IPS-18a (cell line): ENCODE measurements around the gene RBP5.

Experiments
- H3K27ac ChIP-seq: one replicate; pipeline ENCODE4 v1.5.1; 2013; ENCODE audit warnings: low read length
- H3K27me3 ChIP-seq: one replicate; pipeline ENCODE4 v1.6.1; 2013; ENCODE audit warnings: mild to moderate bottlenecking, low read length; ENCODE audit not compliant: control insufficient read depth, insufficient read depth
- H3K36me3 ChIP-seq: one replicate; pipeline ENCODE4 v1.6.1; 2013; ENCODE audit warnings: low read depth, low read length; ENCODE audit not compliant: control insufficient read depth
- H3K4me1 ChIP-seq: one replicate; pipeline ENCODE4 v1.6.1; 2013; ENCODE audit warnings: low read depth, low read length; ENCODE audit not compliant: control insufficient read depth
- H3K4me3 ChIP-seq: one replicate; pipeline ENCODE4 v1.5.1; 2013; ENCODE audit warnings: low read length
- H3K9ac ChIP-seq: one replicate; pipeline ENCODE4 v1.6.1; 2013; ENCODE audit warnings: mild to moderate bottlenecking, low read length, moderate library complexity
- H3K9me3 ChIP-seq: one replicate; pipeline ENCODE4 v1.6.1; 2013; ENCODE audit warnings: low read depth, low read length; ENCODE audit not compliant: control insufficient read depth

The RBP5 gene

DNA sequence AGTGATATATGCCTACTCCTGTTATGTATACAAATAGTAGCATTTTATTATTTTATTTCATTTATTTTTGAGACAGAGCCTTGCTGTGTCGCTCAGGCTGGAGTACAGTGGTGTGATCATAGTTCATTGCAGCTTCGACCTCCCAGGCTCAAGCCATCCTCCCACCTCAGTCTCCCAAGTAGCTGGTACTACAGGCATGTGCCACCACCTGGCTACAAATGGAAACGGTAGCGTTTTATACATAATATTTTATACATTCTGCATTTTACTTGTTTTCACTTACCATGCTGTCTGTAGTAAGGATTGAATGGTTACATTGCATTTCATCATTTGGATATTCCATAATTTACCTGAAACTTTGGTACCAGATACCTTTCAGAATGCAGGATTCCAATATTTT lies 50.5 kb downstream of the RBP5 start:
- H3K9ac ChIP-seq, result no peak overlapping the region
- H3K4me3 ChIP-seq, result no peak overlapping the region
- no peaks in the 10 kb centered on the region for H3K4me1 ChIP-seq
- no peaks in the 10 kb centered on the region for H3K9me3 ChIP-seq
- no peak overlapping the region for H3K27ac ChIP-seq
- H3K36me3 ChIP-seq, result no peaks in the 10 kb centered on the region
- H3K27me3 ChIP-seq, result no peaks in the 10 kb centered on the region

DNA sequence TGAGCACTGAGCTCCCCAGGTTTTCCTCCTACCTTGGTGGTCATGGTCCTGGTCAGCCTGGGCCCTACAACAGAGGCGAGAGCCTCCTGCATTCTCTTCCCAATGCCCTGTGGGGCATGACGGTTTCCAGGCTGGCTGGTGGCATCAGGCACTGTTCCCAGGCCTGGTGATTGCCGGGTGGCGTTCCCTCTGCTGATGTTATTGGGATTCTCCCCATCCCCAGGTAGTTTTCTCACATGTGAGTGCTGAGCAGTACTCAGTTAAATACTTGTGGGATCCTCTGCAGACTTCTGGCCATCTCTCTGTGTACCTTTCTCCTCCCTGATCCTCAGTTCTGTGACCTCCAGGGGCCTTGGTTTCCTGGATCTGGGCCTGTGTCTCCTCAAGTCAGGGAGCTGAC lies 52.2 kb downstream of the RBP5 start:
- H3K4me1 ChIP-seq, result no peaks in the 10 kb centered on the region
- H3K36me3 ChIP-seq, result no peaks in the 10 kb centered on the region
- H3K27me3 ChIP-seq, result no peaks in the 10 kb centered on the region
- H3K4me3 ChIP-seq, result no peak overlapping the region
- no peak overlapping the region for H3K9ac ChIP-seq
- H3K9me3 ChIP-seq, result no peaks in the 10 kb centered on the region
- H3K27ac ChIP-seq, result no peak overlapping the region

GRCh38 chr12:7075939-7076338 lies 52.8 kb downstream of the RBP5 start:
- Histone ChIP-seq H3K4me3 (no peak overlapping the region), H3K4me1 (no peaks in the 10 kb centered on the region), H3K9me3 (no peaks in the 10 kb centered on the region), H3K9ac (no peak overlapping the region), H3K27me3 (no peaks in the 10 kb centered on the region), H3K36me3 (no peaks in the 10 kb centered on the region), H3K27ac (no peak overlapping the region)

GRCh38 chr12:7075518-7075917 lies 53.2 kb downstream of the RBP5 start:
- Histone ChIP-seq H3K36me3 (no peaks in the 10 kb centered on the region), H3K27me3 (no peaks in the 10 kb centered on the region), H3K27ac (no peak overlapping the region), H3K9ac (no peak overlapping the region), H3K4me3 (no peak overlapping the region), H3K9me3 (no peaks in the 10 kb centered on the region), H3K4me1 (no peaks in the 10 kb centered on the region)

DNA sequence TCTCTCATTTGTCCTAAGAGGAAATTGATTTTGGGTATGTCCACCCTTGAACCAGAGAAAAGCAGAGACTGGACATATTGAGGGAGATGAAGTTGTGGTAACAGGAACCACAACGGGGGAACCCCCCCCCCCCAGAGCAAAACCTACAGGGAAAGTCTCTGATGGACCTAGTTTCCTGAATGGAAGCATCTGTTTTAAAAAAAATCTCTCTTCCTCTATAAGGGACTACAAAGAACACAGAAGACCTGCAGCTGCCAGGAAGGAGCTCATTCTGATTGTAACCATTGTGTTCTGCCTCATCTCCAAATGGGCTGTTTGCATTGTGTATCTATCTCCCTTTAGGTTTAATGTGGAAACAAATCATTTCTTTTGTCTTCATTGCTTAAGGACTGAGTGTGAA lies 54.7 kb downstream of the RBP5 start:
- Histone ChIP-seq H3K9ac (no peak overlapping the region), H3K4me3 (no peak overlapping the region), H3K27me3 (no peaks in the 10 kb centered on the region), H3K36me3 (no peaks in the 10 kb centered on the region), H3K27ac (no peak overlapping the region), H3K4me1 (no peaks in the 10 kb centered on the region), H3K9me3 (no peaks in the 10 kb centered on the region)
